ENCODE results near the gene SLC66A3.
"Not testable (repeated sequence)": the region's sequence is repeated elsewhere in the genome, so short reads cannot be mapped to it uniquely, and the experiment has no call there.

SLC66A3 gene

DNA sequence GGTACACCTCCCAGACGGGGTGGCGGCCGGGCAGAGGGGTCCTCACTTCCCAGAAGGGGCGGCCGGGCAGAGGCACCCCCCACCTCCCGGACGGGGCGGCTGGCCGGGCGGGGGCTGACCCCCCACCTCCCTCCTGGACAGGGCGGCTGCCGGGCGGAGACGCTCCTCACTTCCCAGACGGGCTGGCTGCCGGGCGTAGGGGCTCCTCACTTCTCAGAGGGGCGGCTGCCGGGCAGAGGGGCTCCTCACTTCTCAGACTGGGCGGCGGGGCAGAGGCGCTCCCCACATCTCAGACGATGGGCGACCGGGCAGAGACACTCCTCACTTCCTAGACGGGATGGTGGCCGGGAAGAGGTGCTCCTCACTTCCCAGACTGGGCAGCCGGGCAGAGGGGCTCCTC is 9.8 kb downstream of the SLC66A3 start:
- DNase-seq: not testable (repeated sequence)

DNA sequence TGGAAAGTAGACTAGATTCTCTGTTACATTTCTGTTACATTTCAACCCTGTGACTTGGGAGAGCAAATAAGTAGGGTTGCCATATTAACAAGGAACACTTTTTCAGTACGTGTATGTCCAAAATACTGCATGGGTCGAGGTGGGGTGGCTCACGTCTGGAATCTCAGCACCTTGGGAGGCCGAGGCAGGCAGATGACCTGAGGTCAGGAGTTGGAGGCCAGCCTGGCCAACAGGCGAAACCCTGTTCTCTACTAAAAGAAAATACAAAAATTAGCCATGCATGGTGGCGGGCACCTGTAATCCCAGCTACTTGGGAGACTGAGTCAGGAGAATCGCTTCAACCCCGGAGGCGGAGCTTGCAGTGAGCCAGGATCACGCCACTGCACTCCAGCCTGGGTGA is 11.2 kb downstream of the SLC66A3 start:
- DNase-seq: no peak

DNA sequence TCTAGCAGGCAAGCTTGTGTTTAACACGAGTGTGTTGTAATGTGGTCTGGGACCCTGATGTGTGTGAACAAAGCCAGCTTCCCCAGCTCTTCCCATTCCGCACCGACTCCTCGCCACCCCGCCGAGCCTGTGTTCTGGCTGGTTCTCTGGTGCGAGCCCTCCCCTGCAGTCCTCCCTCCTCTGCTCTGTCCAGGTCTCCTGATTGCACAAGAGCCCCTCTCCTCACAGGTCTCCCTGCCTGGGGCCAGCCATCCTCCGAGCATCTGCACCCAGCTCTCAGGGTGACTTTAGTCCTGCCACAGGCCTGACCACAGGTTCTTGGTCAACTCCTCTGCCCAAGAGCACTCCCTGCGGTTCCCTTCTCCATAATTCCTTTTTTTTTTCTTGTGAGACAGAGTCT is 13.2 kb downstream of the SLC66A3 start:
- DNase-seq: no peak

DNA sequence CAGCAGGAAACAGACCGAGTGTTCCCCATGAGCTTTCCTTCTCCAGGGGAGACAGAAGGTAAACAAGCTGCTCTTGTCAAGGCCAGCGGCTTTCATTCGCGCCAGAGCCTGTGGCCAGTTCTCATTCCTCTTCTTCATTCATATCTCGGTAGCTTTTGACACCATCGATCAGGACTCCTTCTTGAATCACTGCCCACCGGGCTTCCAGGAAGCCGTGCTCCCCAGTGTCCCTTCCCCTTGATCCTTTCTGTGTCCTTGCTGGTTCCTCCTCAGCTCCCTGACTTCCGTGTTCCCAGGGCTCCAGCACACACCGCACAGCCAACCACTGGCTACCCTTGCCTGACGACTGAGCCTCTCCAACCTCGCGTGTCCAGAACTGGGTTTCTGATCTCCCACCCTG is 14.1 kb downstream of the SLC66A3 start:
- DNase-seq: no peak

DNA sequence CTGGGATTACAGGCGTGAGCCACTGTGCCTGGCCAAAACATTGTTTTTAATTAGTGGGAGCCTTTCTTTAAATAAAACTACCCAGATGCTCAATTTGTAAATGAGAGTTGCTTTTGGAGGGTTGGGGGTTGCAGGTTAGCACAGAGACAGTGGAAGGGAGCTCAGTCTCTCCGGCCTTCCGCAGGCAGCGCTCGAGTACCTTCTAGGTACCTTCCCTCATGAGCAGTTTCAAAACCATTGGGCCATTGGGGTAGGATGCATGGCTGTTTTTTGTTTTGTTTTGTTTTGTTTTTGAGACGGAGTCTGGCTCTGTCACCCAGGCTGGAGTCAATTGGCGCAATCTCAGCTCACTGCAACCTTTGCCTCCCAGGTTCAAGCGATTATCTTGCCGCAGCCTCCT is 19.0 kb downstream of the SLC66A3 start:
- DNase-seq: no peak

DNA sequence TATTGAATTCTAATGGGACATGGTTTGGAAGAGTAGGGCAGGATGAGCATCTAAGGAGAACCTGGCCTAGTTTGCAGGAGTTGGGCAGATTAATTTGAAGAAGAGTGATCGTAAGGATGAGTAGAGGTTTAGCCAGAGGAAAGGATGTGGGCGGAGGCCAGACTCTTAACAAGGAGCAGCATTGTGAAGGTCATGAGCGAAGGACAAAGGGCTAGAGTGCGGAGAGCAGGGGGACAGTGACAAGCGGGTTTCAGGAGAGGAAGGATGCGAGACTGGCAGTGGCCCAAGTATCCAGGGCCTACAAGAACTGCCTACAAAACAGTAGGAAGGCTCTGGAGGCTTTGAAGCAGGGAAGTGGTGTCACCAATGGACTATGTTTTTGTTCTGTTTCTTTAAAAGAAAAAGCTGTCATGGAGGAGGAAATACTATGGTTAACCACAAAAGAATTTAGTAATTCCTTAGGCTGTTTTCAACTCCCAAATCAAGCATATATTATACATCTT is 20.1 kb downstream of the SLC66A3 start:
- DNase-seq: no peak

DNA sequence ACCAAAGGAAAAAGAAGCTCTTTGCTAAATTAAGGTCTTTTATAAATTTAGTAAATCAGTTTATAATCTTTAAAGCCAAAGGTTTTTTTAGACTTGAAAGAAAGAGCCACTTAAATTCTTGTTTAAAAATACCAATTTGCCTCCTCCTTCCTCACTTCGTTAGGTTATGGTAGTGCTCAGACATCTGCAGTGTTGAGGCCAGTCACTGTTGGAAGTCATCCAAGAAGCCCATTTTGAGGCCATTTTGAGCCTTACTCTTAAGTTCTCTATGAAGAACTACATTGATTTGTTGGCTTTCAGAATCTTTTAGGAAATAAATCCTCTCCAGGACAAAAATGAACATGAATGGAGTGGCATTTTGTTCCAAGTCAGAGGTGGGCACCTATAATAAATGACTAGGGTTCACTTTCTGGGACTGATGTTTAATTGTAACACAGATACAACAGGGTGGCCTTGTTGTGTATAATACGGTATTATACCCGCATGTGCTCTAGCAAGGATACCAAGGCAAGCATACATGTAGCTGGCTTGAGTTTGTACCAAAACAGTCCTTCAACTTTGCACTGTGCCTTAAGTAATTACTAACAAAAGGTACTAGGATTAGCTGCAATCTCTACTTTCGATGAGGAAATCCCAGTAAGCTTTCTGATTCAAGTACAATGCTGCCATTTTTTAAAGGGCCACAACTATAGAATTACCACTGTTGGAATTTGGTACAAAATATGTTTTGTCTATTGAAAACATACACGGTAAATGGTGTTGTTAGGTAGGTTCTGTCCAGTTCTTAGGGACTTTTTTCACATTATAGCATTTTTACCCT is 22.8 kb downstream of the SLC66A3 start:
- DNase-seq: no peak

DNA sequence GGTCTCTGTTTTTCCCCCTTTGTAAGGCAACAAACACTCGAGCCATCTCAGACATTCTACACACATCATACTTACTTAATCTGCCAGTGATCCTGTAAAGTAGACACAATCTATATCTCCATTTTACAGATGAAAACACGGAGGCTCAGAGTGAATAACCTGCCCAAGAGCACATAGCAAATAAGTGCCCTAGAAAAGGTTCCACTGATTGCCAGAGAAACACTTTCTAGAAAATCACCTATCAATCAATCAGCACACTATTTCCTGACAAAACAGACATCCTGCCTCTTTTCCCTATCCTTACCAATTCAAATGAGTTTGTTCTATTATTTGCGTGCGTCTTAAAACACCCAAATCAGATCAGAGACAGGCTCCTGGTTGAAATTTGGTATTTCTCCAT is 23.9 kb downstream of the SLC66A3 start:
- DNase-seq: no peak

DNA sequence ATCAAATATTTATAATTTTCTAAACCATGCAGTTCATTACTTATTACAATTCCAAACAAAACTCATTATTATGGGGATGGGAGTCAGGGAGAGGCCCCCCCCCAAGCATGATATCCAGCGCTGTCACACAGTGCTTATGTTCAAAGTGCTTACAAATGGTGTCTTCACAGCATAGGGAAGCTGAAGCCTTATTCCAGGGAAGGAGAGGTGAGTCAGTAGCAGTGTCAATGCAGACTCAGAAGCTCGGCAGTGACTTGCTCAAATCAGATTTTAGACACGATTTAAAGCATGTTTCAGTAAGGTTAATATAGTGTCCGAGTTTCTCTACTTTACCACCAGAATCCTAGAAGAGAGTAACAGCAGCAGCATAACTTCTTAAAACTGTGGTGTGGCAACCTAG is 24.6 kb downstream of the SLC66A3 start:
- DNase-seq: no peak

DNA sequence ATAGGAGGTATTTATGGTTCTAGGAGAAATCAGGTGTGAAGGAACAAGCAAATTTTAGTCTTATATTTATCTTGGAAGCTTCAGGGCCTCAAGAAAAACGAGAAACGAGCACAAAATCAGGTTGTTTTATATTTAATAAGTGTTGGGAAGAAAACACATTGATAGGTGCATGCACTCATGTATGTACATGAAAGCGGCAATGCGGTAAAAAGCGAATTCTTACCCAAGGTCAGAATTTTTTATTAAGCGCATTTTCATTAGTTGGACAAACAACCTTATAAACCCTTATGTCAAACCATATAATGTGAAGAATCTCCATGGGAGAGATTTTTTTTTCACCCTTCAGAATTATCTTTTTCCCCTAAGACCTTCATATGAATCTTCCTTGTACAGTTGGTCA is 25.4 kb downstream of the SLC66A3 start:
- no peak for DNase-seq

DNA sequence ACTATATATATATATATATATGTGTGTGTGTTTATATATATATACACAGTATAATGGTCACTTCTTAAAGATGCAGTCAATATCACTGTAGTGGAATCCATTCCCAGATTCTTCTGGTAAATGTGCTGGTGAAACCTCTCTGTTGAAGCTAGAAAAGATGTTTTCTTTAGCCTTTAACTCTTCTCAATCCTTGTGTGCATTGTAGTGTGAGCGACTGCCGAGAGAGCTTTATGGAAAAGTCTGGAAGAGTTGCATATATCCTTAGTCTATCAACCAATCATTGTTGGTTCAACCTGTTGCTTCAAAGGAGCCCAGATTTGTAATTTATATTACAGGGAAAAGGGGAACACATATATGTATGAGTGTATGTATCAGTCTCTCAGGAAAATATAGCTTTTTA is 27.7 kb downstream of the SLC66A3 start:
- no peak for DNase-seq

DNA sequence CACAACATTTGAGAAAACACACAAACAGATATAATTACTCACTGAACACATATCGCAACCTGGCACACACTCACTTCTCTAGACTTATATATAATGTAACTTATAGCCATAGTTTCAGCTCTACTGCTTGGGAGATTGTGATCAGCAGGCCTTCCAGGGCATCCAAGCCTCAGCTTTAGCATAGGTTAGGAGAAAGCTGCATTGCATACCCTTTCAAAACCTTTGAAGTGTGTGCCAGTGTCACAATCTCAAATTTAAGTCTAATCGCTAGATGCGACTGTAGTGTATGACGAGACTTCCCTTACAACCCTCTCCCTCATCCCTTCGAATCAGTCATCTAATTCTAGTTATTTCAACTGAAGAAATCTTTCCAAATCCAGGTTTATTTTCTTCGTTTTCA is 30.9 kb downstream of the SLC66A3 start:
- no peak for DNase-seq

DNA sequence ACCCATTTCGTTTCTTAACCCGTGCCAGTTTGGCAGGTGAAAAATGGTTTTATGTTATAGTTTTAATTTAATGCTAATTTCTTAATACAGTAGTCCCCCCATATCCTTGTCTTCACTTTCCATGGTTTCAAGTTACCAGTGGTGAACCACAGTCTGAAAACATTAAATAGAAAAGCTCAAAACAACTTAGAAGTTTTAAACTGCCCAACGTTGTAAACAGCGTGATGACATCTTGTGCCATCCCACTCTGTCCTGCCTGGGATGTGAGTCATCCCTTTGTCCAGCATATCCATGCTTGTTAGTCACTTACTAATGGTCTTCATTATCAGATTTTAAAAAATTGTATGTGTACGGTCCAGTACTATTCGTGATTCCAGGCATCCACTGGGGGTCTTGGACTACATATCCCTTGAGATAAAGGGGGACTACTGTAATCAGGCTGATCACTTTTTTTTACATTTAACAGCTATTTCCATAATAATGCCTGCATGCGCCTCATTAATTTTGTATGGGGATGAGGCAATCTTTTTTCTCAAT is 31.9 kb downstream of the SLC66A3 start:
- DNase-seq: no peak

DNA sequence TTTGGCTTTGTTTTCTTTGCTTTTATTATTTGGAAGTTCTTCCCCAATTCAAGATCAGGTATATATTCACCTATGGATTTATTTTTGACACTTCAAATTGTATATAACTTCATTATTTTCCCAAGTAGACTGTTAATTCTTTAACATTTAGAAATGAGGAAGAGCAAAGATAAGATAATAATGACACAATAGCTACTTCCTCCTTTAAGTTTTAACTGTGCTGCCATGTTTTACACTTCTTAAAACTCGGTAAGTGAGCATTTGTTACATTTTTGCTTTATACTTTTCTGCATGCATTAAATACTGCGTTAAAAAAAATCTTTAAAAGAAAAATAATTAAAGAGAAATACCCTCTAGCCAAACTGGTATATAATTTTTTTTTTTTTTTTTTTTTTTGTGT is 32.5 kb downstream of the SLC66A3 start:
- DNase-seq: no peak

DNA sequence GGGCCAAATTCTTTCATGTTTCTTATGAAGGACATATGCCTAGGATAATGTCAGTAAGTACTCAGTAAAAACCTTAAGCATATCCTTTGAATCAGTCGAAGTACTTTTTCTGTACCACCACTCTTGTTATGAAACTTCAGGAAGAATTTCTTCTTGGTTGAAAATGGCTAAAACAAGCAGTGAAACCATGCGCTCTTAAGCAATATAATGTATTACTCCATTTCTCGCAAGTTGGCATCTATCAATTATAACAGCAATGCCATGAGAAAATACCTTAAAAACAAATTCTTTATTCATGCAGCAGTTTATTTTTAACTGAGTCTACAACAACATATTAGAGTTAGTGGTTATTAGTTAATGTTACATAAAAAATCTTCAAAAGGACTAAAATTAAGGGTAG is 41.0 kb downstream of the SLC66A3 start:
- DNase-seq: no peak

DNA sequence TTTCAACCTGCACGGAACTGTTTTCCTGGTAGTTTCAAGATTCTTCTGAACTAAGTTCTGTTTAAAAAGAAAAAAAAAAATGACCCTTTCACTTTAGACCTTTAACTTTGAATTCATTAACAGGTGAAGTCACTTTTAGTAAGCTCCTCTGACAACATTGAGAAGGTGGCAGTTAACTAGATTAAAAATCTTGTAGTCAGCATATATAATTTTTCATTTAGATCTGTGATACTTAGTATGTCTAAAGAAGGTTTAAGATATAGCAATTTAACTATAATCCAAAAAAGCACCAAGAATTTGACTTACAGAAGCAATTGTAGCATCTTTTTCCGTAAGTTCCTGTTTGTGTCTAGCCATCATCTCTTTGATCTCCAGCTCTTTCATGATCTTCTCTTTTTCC is 45.4 kb downstream of the SLC66A3 start:
- no peak for DNase-seq

DNA sequence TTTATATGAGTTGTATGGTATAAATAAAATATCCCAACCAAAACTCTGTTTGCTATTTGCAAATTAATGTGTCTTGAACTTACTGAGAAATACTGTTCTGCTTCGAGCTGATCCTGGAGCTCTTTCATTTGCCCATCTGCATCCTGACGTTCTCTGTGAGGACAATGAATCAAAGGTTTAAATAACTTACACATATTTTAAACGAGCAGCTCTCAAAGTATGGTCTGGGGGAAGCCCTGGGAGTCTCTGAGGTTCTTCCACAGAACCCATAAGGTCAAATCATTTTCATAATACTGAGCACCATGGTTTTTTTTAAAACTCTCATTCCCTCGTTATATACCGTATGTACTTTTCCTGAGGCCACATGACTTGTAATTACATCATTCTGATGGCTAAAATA is 46.7 kb downstream of the SLC66A3 start:
- DNase-seq: no peak

DNA sequence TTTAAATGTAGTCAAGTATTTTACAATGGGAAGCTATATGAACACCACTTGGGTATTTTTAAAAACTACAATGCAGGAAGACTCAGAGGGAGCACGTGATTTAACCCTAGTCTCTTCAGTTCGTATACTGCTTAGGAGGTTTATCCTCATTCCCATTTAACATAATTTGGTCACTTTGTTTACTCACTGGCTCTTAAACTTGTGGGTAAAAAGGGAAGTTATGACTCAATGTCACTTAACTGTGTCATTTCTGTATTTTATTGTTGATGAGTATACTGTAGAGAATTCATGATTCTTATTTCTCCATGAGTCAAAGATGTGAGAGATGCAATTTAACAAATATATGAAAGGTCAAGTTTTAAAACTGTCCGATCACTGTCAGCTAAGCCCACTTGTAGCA is 48.2 kb downstream of the SLC66A3 start:
- no peak for DNase-seq

DNA sequence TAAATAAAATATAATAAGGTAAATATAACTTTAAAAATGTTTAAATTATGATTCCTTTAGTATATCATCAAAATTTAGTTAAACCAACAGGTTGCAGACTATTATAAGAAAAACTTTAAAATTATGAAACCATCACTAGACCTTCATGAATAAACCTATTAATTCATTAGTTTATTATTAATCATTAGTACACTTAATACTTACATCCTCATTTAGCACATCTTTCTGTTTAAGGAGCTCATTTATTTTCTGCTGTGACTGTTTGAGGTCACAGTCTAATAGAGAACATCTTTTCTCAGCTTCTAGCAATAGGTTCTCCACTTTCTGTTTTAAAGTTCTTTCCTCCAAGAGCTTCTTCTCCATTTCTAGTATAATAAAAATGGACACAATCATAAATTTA is 52.8 kb downstream of the SLC66A3 start:
- no peak for DNase-seq

DNA sequence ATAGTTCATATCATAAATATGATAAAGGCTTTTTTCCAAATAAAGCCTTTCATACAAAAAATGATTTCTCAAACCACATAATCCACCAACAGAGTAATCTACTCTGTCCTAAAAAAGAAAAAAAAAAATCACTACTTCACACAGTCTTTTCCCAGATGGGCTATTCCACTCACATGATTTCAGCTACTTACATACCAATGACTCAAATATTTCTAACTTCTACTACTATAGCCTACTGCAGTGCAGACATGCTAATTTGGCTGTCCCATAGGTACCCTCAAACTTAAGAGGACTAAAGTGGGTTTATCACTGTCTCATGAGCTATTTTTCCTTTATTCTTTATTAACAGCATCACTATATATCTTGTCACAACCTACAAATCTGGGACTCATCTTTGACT is 57.4 kb downstream of the SLC66A3 start:
- DNase-seq: no peak

DNA sequence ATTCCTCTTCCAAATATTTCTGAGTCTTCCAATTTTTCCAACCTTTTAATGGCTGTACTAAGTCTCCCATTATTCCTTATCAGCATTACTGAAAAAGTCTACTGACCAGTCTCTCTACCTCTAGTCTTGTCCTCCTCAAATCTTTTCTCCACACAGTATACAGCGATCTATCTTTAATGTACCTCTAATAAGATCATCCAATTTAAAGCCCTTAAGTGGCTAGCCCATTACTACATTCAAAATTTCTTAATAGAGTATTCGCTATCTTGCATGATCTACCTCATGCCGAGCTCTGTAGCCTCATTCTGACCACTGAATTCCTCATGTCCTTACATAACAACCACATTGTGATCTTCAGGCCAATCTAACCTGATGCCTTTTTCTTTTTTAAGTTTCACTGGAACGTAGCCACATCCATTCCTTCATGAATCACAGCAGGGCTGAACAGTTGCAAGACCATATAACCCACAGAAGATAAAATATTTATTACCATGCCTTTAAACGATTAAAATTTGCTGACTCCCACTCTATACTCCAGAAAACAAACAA is 57.9 kb downstream of the SLC66A3 start:
- no peak for DNase-seq

DNA sequence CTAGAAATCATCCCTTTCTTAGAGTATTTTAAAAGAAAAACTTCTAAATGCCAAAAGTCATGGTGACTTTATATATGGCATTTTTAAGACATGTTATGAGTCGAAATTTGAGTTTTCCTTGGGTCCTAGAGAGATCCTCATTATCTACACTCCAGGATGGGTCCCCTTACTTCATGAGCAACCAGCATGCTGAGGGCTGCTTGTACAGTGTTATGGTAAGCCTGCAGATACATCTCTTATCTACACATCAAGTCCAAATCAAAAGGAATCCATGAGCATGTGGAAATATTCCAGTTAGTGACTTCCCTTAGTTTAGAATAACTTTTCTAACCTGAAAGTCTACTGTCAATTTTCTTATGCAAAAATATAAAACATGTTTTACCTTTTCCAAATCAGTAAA is 58.7 kb downstream of the SLC66A3 start:
- DNase-seq: no peak

DNA sequence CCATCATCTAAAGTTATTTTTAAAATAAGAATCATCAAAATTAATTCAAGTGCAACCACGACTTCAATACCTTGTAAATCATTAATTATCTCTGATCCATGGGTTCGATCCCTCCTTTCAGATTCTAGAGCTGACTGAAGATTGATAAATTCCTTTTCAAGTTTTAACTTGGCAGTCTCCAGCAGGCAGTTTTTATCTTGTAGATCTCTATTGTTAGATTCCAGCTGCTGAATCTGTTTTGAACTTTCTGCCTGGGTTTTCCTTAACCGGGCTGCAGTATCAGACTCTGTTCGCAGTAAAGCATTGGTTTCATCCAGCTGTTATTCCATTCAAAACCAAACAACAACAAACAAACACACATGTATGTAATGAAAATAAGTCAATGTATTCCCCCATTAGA is 59.5 kb downstream of the SLC66A3 start:
- no peak for DNase-seq

DNA sequence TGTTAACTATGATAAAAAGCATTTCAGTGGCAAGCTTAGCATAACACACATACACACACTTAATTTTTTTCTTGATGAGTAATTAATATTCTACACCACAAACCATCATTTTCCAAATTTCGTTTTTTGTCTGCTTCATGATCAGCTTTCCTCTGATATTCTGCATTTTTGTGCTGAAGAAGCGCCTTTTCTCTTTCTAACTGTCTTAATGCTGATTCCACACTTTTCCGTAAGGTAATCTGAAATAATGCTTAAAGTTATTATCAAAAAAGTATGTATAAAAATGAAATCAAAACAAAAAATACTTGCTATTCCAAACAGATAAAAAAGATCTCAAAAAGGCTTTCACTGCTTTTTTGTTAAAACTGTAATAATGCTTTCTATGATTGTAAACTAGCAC is 60.1 kb downstream of the SLC66A3 start:
- DNase-seq: no peak

DNA sequence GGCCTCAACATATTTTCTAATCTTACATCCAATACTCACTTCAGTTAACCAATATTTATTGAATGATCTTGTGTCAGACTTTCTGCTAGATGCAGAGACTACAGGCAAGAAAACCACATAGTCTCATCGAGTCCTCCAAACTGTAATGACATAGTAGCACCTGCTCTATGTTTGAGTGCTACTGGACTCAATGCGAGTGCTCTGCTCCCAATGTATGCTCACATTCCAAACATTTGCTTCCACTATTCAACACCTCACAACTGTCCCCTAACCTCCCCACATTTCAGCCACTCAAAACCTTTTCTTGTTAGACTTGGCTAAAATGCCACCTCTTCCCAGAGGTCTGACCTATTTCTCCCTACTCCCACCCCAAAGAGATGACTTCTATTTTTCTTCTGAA is 65.2 kb downstream of the SLC66A3 start:
- no peak for DNase-seq

Measured in activated CD8-positive, alpha-beta memory T cell treated with anti-CD3 and anti-CD28 coated beads for 24 hours (primary cell).